ENCODE results near the gene NEURL1.

DNA sequence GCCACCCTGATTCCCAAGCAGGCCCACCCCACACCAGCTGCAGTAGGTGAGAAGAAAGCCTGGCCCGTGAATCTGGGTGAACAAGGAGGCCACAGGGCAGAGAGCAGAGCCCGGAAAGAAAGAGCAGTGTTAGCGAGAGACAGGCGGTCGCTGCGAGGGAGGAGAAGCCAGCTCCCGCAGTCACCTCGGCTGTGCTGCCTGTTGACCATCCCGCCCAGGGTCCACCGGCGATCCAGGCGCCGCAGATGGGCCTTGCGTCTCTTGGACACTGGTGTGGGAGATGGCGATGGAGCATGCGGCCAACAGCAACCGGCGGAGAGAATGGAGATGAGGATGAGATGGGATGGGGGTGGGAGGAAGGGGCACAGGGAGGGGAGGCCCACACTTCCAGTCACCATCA is 128.8 kb downstream of the NEURL1 start:
- TF ChIP-seq, protein P1, sequence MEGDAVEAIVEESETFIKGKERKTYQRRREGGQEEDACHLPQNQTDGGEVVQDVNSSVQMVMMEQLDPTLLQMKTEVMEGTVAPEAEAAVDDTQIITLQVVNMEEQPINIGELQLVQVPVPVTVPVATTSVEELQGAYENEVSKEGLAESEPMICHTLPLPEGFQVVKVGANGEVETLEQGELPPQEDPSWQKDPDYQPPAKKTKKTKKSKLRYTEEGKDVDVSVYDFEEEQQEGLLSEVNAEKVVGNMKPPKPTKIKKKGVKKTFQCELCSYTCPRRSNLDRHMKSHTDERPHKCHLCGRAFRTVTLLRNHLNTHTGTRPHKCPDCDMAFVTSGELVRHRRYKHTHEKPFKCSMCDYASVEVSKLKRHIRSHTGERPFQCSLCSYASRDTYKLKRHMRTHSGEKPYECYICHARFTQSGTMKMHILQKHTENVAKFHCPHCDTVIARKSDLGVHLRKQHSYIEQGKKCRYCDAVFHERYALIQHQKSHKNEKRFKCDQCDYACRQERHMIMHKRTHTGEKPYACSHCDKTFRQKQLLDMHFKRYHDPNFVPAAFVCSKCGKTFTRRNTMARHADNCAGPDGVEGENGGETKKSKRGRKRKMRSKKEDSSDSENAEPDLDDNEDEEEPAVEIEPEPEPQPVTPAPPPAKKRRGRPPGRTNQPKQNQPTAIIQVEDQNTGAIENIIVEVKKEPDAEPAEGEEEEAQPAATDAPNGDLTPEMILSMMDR (IDR thresholded peaks at IDR 0.05 in 4 of 5, conservative IDR thresholded peaks at IDR 0.05 in 1 of 5): no peak
- no peak for TF ChIP-seq POLR2A (IDR thresholded peaks at IDR 0.05)
